ENCODE measurements around the gene OR4D2. TPM values are rescaled to one million over a fixed set of nuclear protein-coding genes. Genes with fewer than 3 reads are reported as not detected.
"Not testable (repeated sequence)": the region's sequence is repeated elsewhere in the genome, so short reads cannot be mapped to it uniquely, and the experiment has no call there.

Gene OR4D2
- total RNA-seq = not detected

DNA sequence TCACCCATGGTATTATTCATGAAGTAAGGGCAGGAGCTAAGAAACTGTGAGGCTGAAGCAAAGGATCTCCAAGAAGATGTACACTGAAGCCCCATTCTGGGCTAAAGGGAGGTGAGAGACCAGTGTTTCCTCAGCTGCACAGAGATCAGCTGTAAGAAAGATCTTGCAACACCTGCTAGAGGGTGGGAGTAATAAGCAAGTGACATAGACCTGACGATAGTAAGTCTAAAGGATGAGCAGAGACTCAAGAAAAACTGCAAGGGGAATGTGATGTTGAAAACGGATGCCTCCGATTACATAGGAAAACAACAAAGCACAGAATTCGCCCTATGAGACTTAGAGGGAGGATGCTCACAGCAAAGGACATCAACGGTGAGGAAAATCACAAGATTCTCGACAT lies at the start of gene OR4D2:
Gene OR4D2 (plus strand): TSS at position 301 of the 400 bp plus-strand sequence. CDS start 2,674 bp downstream, outside the sequence.
- no peaks in the 10 kb centered on the region for H3K9me3 Mint-ChIP-seq
- peaks cover 13% of the 10 kb centered on the region for H3K4me1 Mint-ChIP-seq
- DNase-seq (no peak), ATAC-seq (ENCODE audit: low read depth) (no peak)
- H3K4me3 Mint-ChIP-seq = no peak within 1 kb of the TSS
- POLR2A ChIA-PET = no interaction called here
- peaks cover 11% of the 10 kb centered on the region for H3K27me3 Mint-ChIP-seq
- no peak within 1 kb of the TSS for H3K27ac Mint-ChIP-seq
- no peaks in the 10 kb centered on the region for H3K36me3 Mint-ChIP-seq

DNA sequence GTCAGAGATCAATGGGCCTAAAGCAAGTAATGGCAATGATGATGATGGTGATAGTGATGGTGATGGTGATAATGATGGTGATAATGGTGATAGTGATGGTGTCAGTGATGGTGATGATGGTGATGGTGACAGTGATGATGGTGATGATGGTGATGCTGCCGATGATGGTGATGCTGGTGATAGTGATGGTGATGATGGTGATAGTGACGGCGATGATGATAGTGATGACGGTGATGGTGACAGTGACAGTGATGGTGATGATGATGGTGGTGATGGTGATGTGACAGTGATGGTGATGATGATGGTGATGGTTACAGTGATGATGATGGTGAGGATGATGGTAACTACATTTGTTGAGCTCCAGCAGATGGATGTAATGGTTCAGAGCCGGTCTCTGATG lies 49.4 kb upstream of the OR4D2 start:
- Mint-ChIP-seq H3K27me3 (peaks cover 8% of the 10 kb centered on the region), H3K4me1 (peaks cover 7% of the 10 kb centered on the region), H3K4me3 (no peak overlapping the region), H3K9me3 (no peaks in the 10 kb centered on the region), H3K27ac (no peak overlapping the region), H3K36me3 (no peaks in the 10 kb centered on the region)
- no peak for ATAC-seq (ENCODE audit: low read depth)
- DNase-seq = no peak
- POLR2A ChIA-PET = no interaction called here

DNA sequence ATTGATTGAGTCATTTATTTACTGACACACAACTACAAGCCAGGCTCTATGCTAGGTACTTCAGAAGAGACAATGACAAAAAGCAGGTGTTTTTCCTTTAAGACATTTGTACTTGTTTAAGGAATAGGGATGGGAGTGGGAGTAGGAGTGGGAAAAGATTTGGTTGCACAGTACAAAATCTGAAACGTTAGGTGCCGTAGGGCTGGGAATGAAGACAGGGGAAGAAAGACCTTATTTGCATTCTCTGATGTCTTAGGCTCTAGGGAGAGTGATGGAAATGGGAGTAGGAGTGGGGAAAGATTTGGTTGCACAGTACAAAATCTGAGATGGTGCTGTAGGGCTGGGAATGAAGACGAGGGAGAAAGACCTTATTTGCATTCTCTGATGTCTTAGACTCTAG lies 47.3 kb upstream of the OR4D2 start:
- Mint-ChIP-seq H3K4me1 (peaks cover 3% of the 10 kb centered on the region), H3K27me3 (peaks cover 6% of the 10 kb centered on the region), H3K9me3 (no peaks in the 10 kb centered on the region), H3K27ac (no peak overlapping the region), H3K4me3 (no peak overlapping the region), H3K36me3 (no peaks in the 10 kb centered on the region)
- no peak for ATAC-seq (ENCODE audit: low read depth)
- POLR2A ChIA-PET = no interaction called here
- no peak for DNase-seq

DNA sequence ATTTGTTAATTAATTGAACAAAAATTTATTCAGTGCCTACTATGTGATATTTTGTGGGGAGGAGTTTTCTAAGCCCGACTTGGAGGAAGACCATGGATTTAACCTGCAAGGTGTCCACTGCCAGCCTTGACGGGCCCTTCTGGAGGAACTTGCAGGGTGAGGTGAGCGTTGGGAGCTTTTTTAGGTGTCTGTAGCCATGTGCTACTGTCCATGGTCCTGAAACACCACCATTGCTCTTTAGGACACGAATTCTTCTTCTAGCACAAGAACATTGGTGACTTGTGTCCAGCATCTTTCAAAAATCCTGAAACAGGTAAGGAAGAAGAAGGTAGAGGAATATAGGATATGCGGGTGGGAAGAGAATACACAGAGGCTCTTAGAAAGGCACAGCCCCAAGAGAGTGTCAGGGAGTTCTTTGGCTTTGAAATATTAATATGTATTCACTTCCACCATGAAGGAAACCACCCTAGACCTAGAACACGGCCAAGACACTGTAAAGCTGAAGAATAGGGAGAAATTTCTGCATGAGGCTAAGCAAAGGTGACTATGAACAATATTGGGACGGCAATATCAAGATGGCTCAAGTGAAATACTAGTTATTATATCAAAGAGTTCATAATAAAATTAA lies 46.5 kb upstream of the OR4D2 start:
- Mint-ChIP-seq H3K9me3 (no peaks in the 10 kb centered on the region), H3K4me1 (peaks cover 3% of the 10 kb centered on the region), H3K27ac (no peak overlapping the region), H3K27me3 (peaks cover 6% of the 10 kb centered on the region), H3K36me3 (no peaks in the 10 kb centered on the region), H3K4me3 (no peak overlapping the region)
- DNase-seq = no peak
- POLR2A ChIA-PET = no interaction called here
- peak; percentile 72 for ATAC-seq (ENCODE audit: low read depth)

GRCh38 chr17:58121925-58122324 lies 44.9 kb upstream of the OR4D2 start:
- POLR2A ChIA-PET = interaction anchor here (1.0 kb wide), 1 partner anchor 51 kb away, joined by 5 read pairs; no protein-coding TSS in a partner anchor
- H3K4me1 Mint-ChIP-seq = peaks cover 3% of the 10 kb centered on the region
- no peak for DNase-seq
- no peaks in the 10 kb centered on the region for H3K9me3 Mint-ChIP-seq
- no peaks in the 10 kb centered on the region for H3K36me3 Mint-ChIP-seq
- ATAC-seq (ENCODE audit: low read depth) = peak; percentile 70
- peaks cover 6% of the 10 kb centered on the region for H3K27me3 Mint-ChIP-seq
- H3K4me3 Mint-ChIP-seq = no peak overlapping the region
- H3K27ac Mint-ChIP-seq = no peak overlapping the region

GRCh38 chr17:58127846-58128245 lies 38.9 kb upstream of the OR4D2 start:
- H3K36me3 Mint-ChIP-seq = no peaks in the 10 kb centered on the region
- no peaks in the 10 kb centered on the region for H3K4me1 Mint-ChIP-seq
- POLR2A ChIA-PET = no interaction called here
- peaks cover 1% of the 10 kb centered on the region for H3K9me3 Mint-ChIP-seq
- no peak overlapping the region for H3K27ac Mint-ChIP-seq
- DNase-seq (no peak), ATAC-seq (ENCODE audit: low read depth) (no peak)
- H3K4me3 Mint-ChIP-seq = no peak overlapping the region
- H3K27me3 Mint-ChIP-seq = peaks cover 11% of the 10 kb centered on the region

- POLR2A ChIA-PET; H3K27ac Mint-ChIP-seq; DNase-seq; ATAC-seq (ENCODE audit: low read depth); H3K36me3 Mint-ChIP-seq; H3K4me1 Mint-ChIP-seq; H3K9me3 Mint-ChIP-seq; H3K4me3 Mint-ChIP-seq: not testable (repeated sequence)
- peaks cover 23% of the 10 kb centered on the region for H3K27me3 Mint-ChIP-seq
These were observed 34.1 kb upstream of the OR4D2 start for GRCh38 chr17:58132697-58133096.

DNA sequence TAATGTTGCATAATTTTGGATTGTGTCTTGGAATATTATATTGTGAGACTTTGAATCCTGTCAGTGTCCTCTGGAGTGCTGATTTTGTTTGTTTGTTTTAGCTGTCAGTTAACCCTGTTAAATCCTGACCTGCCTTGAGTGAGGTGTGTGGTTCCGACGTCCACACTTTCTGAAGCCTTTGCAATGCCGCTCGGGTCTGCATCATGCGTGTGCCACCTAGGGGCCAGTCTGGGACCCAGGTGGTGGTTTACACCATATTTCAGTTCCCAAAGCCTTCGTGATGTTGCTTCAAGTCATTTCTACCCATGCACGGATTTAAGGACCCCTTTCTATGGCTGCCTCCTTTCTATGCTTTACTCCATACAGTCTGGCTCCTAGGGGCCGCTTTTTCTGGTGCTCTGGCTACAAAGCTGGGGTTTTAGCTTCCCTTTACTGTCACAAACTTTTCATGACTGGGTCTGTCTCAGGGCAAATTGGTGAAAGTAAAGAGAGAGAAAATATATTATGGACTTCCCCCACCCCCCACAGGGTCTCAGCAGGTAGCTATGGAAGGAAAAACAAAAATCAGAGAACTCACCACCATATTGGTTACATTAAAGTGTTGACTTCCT lies 30.0 kb upstream of the OR4D2 start:
- no peak overlapping the region for H3K4me3 Mint-ChIP-seq
- no peak overlapping the region for H3K27ac Mint-ChIP-seq
- peaks cover 20% of the 10 kb centered on the region for H3K27me3 Mint-ChIP-seq
- no peaks in the 10 kb centered on the region for H3K36me3 Mint-ChIP-seq
- H3K4me1 Mint-ChIP-seq = no peaks in the 10 kb centered on the region
- ATAC-seq (ENCODE audit: low read depth) (no peak), DNase-seq (no peak)
- POLR2A ChIA-PET = no interaction called here
- H3K9me3 Mint-ChIP-seq = peaks cover 3% of the 10 kb centered on the region

DNA sequence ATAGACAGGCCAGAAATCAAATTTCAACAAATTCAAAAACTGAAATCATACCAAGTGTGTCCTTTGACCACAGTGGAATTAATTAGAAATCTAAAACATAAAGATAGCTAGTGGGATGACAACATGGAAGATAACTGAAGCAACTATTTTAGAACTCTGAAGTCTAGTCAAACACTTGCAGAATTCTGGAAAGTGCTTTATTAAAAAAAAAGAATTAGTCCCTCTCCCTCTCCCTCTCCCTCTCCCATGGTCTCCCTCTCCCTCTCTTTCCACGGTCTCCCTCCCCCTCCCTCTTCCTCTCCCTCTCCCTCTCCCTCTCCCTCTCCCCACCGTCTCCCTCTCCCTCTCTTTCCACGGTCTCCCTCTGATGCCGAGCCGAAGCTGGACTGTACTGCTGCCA lies 25.3 kb upstream of the OR4D2 start:
- Mint-ChIP-seq H3K9me3 (peaks cover 15% of the 10 kb centered on the region), H3K4me1 (no peaks in the 10 kb centered on the region), H3K27me3 (peaks cover 14% of the 10 kb centered on the region), H3K4me3 (no peak overlapping the region), H3K36me3 (peaks cover 10% of the 10 kb centered on the region), H3K27ac (no peak overlapping the region)
- ATAC-seq (ENCODE audit: low read depth) = no peak
- no peak for DNase-seq
- POLR2A ChIA-PET = no interaction called here

GRCh38 chr17:58143335-58143734 lies 23.4 kb upstream of the OR4D2 start:
- H3K4me3 Mint-ChIP-seq; H3K4me1 Mint-ChIP-seq; DNase-seq; POLR2A ChIA-PET; ATAC-seq (ENCODE audit: low read depth); H3K27ac Mint-ChIP-seq: not testable (repeated sequence)
- peaks cover 19% of the 10 kb centered on the region for H3K9me3 Mint-ChIP-seq
- H3K27me3 Mint-ChIP-seq = peaks cover 15% of the 10 kb centered on the region
- H3K36me3 Mint-ChIP-seq = peaks cover 10% of the 10 kb centered on the region

DNA sequence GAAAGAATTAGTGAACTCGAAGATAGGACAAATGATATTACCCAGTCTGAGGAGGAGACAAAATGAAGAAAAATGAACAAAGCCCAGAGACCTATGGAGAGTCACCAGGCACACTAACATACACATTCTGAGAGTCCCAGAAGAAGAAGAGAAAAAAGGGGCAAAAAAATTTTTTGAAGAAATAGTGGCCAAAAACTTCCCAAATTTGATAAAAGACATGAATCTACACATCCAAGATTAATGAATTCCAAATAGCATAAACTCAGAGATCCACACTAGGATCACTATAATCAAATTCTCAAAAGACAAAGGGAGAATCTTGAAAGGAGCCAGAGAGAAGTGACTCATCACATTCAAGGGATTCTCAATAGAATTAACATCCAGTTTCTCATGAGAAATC lies 22.0 kb upstream of the OR4D2 start:
- H3K9me3 Mint-ChIP-seq = peaks cover 19% of the 10 kb centered on the region
- no peak overlapping the region for H3K4me3 Mint-ChIP-seq
- DNase-seq = no peak
- H3K4me1 Mint-ChIP-seq = no peaks in the 10 kb centered on the region
- peaks cover 15% of the 10 kb centered on the region for H3K27me3 Mint-ChIP-seq
- no peak for ATAC-seq (ENCODE audit: low read depth)
- peaks cover 10% of the 10 kb centered on the region for H3K36me3 Mint-ChIP-seq
- no peak overlapping the region for H3K27ac Mint-ChIP-seq
- POLR2A ChIA-PET = no interaction called here

GRCh38 chr17:58147930-58148434 lies 18.8 kb upstream of the OR4D2 start, which contains the start of gene OR4D1:
Gene OR4D1, plus strand, starts transcription at chr17:58148384. Its CDS starts 6,770 bp downstream, at chr17:58155154.
- no peak within 1 kb of the TSS for H3K27ac Mint-ChIP-seq
- H3K36me3 Mint-ChIP-seq = peaks cover 10% of the 10 kb centered on the region
- peaks cover 19% of the 10 kb centered on the region for H3K9me3 Mint-ChIP-seq
- no peak within 1 kb of the TSS for H3K4me3 Mint-ChIP-seq
- DNase-seq = no peak
- peaks cover 14% of the 10 kb centered on the region for H3K27me3 Mint-ChIP-seq
- H3K4me1 Mint-ChIP-seq = peaks cover 11% of the 10 kb centered on the region
- POLR2A ChIA-PET = interaction anchor here (0.9 kb wide), 1 partner anchor 124 kb away, joined by 6 read pairs; no protein-coding TSS in a partner anchor
- no peak for ATAC-seq (ENCODE audit: low read depth)

DNA sequence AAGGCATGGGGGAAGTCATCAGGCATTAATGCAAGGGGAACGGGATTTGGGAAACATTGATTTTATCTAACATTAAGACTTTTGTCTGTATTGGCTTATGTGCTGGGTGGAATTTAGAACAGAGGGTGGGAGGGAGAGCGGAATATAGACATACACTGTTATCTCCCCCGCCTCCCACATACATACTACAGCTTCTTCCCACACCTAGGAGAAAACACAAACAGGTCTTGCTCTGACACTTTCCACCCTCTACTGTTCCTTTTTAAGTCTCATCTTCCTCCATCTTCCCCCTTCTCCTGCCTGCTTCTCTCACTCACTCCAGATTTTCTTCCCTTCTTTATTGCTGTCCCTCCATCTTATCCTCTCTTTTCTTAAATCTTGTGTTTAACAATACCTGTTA lies 18.2 kb upstream of the OR4D2 start:
- POLR2A ChIA-PET = no interaction called here
- peaks cover 10% of the 10 kb centered on the region for H3K36me3 Mint-ChIP-seq
- peaks cover 19% of the 10 kb centered on the region for H3K9me3 Mint-ChIP-seq
- ATAC-seq (ENCODE audit: low read depth) (no peak), DNase-seq (no peak)
- peaks cover 14% of the 10 kb centered on the region for H3K27me3 Mint-ChIP-seq
- no peak overlapping the region for H3K4me3 Mint-ChIP-seq
- no peak overlapping the region for H3K27ac Mint-ChIP-seq
- H3K4me1 Mint-ChIP-seq = peaks cover 18% of the 10 kb centered on the region

DNA sequence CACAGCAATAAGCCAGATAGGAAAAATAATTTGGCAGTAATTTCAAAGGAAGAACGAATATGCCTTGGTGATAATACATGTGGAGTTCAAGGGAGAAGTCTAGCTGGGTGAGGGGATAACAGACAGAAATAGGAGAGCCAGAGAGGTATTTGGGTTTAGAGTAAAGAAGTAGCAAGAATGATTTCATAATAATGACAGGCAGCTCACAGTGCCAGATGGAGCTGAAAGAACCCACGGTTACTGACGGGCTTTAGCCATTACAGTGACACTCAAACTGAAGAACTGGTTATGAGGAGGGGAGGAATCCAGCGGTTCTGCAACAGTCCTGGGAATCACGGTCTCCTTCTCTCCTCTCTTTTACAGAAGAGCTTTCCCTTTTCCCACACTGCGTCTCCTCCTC lies 16.4 kb upstream of the OR4D2 start:
- Mint-ChIP-seq H3K4me1 (peaks cover 26% of the 10 kb centered on the region), H3K27me3 (peaks cover 11% of the 10 kb centered on the region), H3K36me3 (peaks cover 1% of the 10 kb centered on the region), H3K27ac (no peak overlapping the region), H3K9me3 (peaks cover 10% of the 10 kb centered on the region), H3K4me3 (no peak overlapping the region)
- ATAC-seq (ENCODE audit: low read depth) = no peak
- POLR2A ChIA-PET = no interaction called here
- DNase-seq = no peak

Measured in activated naive CD8-positive, alpha-beta T cell treated with anti-CD3 and anti-CD28 coated beads, Interleukin-2, amount 10 ng/mL, durations not matched to agents 7 days and 5 days (primary cell).